ENCODE results near the gene NFYC.

NFYC gene

DNA sequence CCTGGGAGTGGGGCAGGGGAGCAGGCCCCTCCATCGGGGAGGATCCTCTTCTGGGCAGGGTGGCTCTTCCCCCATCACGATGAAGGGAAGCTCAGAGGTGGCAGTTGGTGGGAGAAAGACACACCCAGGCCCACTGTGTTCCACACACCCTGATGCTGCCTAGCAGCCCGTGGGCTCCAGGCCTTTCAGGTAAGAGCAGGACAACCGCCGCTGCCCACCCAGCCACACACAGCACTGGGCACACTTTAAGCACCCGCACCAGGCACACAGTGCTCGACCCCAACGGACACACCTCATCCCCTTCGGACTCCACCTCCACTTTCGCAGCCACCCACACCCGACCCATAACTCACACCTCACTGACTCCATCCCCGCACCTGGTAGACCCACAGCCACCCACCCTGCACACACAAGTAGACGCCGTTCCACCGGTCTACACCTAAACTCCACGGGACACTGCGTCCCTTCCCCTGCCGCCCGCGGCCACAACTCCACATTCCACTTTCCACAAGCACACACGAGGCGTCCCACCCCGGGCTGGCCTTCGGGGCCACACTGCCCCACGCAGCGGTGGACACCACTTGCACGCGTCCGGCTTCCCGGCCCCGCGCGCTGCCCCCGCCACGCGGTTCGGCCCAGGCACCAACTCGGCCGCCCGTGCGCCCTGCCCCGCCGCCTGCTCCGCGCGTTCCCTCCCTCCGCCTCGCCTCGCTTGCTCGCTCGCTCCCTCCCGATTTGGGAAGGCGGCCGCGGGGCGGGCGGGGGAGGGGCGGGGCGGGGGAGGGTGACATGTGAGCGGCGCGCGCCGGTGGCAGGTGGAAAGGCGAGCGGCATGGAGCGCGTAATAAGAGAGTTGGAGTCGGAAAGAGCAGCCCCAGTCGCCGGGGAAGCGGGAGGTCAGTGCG lies 91.7 kb downstream of the NFYC start, which contains the start of gene KCNQ4:
KCNQ4 (plus strand) TSS at position 787 of the 905 bp plus-strand sequence. CDS start 307 bp downstream, outside the sequence.
- no peak for DNase-seq

DNA sequence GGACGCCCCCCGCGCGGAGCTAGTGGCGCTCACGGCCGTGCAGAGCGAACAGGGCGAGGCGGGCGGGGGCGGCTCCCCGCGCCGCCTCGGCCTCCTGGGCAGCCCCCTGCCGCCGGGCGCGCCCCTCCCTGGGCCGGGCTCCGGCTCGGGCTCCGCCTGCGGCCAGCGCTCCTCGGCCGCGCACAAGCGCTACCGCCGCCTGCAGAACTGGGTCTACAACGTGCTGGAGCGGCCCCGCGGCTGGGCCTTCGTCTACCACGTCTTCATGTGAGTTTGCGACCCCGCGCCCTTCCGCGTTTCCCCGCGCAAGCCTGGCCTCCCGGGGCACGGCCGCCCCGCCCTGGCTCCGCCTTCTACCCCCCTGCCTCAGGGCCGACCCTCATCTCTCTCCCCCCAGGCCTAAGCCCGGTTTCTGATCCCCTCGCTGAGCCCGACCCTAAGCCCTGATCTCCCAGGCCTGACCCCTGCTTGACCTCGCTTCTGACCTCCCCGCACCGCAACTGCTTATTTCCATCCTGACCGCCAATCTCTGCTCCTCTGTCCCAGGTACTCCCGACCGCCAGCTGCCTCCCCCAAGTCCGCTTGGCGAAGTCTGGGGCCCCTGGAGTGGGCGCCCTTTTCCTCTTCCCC lies 92.8 kb downstream of the NFYC start:
- DNase-seq, result no peak

DNA sequence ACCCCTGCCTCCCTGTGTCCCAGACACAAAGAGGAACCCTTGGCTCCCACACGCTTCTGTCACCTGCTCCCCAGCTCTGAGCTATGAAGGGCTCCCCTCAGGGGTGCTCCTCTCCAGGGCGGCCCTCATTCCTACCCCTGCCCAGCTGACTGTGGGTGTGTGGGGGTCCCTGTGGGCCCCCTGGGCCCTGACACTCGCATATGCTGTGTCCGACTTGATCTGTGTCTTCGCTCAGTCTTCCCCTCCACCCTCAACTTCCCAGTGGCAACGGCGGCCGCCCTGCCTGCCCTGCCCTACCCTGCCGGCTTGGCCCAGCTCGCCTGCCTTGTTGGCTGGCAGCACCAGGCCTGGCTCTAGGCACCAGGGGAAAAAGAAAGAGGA lies 93.3 kb downstream of the NFYC start:
- no peak for DNase-seq

DNA sequence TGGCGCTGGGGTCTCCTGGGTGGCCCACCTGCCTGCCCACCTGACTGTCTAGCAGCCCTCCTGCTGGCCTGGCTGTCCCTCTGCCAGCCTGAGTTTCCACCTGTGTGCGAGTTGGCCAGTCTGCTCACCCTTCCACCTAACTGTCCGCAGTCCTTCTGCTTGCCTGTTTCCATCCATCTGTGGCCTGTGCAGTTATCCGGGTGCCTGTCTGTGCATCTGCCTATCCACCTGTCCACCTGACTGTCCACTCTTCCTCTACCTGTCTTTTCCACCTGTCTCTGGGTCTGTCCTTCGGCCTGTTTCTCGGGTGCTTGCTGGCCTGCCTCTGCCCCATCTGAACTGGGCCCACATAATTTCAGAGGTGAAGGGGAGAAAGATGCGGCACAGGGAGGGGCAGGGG lies 93.9 kb downstream of the NFYC start:
- DNase-seq, result no peak

DNA sequence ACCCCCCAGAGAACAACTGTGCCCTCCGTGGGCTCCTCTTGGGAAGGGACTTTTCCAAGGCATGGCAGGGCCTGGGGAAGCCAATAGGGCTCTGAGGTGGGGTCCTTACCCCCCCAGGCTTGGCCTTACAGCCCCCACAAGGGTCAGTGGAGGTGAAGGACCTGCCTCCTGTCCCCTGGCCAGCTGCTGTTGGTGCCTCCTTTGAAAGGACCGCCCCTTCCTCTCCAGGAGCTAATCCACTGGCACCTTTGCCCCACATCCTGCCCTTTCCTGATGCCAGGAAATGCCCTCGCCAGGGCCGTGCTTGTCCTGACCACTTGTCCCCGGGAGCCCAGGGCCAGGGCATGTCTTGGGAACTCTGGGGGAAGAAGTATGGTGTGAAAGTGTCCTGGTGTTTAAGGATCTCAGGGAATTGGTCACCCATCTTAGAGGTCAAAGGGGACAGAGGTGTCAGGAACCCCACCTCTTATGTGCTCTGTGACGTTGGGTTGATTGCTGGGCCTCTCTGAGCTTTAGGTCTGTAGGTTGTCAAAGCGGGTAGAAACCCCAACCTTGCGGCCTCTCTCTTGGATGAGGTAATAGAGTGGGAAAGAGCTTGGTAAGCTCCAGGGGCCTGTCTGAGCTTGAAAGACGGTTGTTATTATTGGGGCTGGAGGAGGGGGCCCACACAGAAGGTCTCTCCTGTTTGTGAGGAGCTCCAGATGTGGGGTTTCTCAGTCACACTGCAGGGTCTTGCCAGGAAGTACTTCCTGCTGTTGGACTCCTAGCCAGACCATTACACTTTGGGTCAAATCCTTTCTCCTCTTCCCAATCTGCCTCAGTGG lies 94.9 kb downstream of the NFYC start:
- no peak for DNase-seq

DNA sequence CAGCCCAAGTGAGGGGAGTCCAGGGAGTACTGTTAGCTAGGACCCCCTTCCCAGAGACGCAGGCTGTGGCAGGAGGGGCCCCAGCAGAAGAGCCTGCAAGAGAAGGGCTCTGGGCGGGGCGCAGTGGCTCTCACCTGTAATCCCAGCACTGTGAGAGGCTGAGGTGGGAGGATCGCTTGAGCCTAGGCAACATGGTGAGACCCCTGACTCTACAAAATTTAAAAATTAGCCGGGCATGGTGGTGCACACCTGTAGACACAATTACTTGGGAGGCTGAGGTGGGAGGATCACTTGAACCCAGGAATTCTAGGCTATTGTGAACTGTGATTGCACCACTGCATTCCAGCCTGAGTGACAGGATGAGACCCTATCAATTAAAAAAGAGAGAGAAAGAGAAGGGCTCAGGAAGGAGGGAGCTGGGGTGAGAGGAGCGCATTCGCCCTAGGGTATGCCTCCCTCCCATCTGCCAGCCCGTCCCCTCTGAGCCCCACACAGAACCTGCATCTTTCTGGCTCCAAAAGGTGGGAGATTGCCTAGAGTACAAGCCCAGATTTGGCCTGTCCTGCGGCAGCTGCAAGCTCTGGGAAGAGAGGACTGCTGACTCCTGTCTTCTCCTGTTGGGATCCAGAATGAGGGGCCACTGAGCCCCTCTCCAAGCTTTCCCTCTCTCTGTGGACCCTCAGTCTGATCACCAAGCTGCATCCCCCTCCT lies 95.6 kb downstream of the NFYC start:
- DNase-seq, result no peak

DNA sequence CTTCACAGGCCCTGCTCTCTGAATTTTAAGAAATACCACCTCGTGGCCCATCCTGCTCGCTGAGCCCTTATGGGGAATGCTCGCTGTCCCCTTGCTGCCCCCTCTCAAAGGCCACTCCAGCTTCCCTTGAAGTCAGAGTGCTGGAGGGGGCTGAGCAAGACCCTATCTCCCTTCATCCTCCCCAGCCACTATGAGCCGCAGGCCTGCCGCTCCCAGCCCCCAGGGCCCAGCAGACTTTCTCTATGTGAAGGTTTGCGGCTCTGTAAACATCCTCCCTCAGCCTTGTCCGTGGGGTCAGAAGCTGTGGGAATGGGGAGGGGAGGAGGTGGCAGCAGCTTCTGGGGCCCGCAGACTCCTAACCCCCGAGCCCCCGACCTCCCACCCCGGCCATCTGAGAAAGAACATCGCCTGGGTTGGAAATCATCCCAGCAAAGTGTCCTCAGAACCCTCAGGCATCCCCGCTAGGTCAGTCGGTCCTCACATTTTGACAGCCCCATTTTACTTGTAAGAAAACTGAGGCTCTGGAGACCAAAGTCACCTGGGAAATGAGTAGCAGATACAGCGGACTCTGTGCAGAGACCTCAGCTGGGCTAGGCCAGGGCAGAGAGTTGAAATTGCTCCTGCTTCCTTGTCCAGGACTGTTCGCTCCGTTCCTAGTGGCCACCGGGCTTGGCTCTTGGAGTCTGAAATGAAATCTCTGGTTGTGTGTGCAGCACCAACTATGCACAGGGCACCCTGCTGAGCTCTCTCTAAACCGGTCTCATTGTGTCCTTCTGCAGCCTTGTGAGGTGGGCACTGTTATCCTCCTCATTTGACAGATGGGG lies 96.4 kb downstream of the NFYC start:
- no peak for DNase-seq

DNA sequence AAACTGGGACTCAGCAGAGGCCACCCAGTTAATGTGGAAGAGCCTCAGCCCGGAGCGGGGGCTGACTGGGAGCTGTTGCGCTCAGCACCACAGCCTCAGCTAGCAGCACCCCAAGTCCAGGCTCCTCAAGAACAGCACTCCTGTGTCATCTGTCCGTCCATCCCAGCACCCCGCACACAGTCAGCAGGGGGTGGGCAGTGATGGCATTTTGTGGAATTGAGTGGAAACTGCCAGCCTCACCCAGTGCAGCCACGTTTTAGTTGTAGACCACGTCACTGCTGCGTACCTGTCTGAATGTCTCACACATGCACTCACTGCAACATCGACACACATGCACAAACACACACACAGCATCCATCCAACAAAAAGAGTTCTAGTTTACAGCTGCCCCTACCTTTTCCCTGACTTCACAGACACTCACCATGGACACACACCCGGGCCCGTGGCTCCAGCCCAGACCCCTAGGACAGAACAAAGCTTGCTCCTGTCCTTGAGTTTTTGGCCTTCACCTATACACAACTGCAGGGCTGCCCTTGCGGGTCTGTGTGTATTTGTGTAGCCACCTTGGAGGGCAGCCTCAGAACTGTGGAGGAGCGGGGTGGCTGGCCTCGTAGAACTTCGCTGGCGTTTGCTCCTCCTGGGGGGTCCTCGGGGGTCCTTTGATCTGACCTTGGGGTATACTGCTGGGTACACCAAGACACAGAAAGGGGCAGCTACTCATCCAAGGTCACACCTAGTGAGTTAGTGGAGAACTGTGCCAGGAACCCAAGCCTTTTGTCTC lies 97.2 kb downstream of the NFYC start:
- no peak for DNase-seq

DNA sequence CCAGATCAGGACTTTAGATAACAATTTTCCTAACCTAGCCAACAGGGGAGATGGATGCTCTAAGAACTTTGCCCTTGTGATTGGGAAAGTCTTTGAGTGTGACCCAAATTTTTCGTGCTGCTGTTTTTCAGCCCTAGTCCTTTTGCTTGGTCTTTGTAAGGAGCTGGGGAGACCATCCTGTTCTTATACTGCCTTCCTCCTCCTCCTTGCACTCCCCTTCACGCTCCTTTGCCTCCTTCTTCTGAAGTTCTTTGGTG lies 97.8 kb downstream of the NFYC start:
- DNase-seq, result no peak

DNA sequence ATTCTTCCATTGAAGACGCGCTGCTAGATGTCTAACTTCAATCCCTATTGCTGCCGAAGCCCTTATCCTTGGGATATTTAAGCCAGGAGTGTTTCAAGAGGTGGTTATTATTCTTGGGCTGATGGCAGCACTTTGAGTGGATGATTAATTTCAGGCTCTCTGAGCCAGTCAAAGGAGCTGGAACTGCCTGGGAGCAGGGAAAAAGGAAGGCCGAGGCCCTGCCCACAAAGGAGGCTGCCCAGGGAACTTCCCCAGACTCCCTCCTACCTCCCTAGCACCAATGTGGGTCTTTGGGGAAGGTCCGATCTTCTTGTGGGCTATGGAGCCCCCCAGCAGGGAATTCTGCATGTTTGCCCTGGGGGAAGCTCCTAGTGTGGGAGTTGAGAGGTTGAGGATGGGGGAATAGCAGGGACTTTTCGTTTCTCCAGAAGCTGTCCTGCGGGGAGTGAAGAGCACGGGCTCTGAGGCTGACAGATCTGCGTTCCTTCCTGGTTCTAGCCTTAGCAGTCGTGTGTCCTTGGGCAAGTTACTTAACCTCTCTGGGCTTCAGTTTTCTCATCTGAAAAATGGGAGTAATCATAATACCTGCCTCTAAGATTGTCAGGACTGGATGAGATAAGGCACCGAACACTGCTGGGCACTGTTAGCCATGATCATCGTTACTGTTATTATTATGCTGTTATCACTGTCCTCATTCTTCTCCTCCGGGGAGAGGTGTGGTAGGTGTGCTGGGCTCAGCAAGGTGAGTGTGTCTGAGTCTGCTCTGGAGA lies 98.3 kb downstream of the NFYC start:
- no peak for DNase-seq

DNA sequence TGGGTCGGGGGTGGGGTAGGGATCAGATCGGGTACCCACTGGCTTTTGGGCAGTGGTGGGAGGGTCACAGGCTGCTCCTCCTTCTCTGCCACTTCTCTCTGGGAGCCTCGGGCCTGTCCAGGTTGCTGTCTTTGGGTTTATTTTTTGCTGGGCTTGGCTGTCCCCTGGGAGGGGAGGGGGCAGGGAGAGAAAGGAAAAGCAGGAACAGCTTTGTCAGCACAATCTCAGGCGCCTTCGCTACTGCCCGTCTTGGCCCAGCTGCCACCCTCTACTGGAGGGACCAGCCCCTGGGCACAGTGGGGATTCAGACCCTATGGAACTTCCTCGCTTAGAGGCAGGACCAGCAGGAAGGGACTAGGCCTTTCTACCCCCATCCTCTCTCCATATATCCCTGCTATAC lies 100.5 kb downstream of the NFYC start:
- no peak for DNase-seq

DNA sequence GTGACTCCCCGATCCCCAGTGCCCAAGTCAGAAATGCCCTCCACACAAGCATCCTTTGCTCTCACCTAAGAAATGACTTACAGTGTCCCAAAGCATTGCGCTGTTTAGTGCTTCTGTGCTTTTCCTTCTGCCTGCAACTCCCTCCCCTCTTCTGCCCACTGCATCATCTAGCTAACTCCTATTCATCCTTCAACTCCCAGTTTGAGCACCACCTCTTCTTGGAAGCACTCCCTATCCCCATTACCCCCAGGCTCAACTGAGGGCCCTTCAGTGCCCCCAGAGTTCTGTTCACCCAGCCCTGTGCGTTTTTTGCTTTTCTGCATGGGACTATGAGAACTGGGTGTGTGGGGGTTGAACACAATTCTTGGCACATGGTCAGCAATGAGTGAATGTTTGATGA lies 102.1 kb downstream of the NFYC start:
- DNase-seq, result no peak

DNA sequence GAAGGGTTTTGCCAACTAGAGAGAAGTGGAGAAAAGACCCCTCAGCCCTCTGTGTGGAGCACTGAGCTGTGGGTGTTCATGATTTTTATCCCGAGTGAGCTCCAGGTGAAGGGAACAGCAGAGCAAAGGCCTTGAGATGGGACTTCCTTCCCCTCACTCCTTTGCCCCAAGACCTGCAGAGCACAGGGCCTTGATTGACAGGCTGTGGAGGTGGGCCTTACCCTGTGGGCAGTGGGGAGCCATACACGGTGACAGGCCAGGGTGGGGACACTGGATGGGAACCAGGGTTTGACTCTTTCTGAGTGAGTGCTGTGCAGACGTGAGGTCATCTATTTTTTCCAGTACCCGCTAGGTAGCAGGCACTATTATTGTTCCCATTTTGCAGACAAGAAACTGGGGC lies 102.5 kb downstream of the NFYC start:
- no peak for DNase-seq

DNA sequence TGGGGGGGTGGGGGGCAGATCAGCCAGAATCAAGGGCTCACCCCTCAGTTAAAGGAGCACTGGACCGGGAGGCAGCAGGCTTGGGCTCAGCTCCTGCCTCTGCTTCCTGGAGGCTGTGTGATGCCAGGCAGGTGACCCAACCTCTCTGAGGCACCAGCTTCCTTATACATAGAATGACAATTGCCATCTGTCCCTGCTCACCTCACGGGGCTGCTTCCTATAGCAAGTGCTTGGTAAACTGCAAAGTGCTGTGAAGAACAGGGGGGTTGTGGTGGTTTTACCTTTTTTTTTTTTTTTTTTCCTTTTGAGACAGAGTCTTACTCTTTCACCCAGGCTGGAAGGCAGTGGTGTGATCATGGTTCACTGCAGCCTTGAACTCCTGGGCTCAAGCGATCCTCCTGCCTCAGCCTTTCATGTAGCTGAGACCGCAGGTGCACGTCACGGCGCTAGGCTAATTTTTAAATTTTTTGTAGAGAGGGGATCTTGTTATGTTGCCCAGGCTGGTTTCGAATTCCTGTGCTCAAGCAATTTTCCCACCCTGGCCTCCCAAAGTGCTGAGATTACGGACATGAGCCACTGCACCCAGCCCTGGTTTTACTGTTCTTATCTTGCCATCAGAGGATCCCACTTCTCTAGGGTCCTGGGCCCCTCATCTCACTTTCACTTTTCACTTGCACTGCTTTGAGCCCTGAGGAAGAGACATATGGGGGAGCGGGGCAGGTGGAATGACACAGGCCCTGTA lies 103.6 kb downstream of the NFYC start:
- DNase-seq, result peak; percentile 6

DNA sequence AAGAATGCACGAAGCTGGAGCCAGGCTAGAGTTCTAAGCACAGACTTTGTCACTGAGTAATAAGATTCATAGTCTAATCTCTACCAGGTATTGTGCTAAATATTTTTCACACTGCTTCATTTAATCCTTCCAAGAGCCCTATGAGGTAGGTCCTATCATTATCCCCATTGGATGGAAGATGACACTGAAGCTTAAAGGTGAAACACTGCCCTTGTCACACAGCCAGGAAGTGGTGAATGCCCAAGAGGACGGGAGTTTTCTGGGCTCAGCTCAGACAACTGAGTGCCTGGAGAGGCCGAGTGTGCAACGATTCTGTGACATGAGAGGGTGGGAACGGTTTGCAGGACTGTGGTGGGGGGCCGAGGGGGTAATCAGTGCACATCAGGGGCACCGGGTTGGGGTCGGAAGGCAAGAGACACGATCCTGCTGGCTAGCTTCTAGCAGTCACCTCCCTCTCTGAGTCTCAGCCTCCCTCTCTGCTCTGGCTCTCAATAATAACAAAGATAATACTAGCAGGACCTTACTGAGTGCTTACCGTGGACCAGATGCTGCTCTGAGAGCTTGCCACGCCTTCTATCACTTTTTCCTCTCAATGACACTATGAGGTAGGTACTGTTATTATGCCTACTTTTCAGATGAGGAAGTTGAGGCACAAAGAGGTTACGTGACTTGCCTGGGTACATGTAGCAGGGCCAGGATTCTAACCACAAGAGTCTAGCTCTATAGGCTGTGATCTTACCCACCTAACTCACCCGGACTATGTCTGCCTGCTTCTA lies 104.5 kb downstream of the NFYC start:
- no peak for DNase-seq

DNA sequence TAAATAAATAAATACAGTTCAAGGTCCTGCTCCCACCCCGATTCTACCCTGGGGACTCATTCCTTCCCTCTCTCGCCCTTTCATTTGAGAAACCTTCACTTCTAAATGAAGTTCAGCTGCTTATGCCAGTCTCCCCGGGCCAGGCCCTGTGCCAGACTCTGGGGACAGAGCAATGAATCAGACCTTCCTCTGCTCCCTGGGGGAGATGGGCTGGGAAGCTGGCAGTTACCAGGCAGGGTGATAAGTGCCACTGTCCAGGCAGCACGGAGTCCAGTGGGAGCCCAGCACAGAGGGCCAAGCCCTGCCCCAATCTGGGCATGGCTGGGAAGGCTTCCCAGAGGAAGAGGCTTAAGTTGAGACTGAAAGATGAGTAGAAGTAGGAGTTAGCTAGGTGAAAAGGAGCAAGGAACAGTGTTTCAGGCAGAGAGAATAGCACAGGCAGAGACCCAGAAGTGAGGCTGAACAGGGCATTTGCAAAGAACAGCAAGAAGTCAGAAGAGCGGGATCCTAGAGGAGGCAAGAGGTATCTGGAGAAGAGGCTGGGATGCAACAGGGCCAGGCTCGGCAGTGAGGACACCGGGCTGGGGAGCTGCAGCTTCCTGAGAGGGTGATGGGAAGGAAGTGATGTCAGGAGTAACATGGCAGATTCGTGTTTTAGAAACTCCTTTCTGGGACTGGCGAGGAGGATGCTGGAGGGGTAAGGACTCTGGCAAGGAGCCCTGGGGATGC lies 105.6 kb downstream of the NFYC start:
- no peak for DNase-seq

DNA sequence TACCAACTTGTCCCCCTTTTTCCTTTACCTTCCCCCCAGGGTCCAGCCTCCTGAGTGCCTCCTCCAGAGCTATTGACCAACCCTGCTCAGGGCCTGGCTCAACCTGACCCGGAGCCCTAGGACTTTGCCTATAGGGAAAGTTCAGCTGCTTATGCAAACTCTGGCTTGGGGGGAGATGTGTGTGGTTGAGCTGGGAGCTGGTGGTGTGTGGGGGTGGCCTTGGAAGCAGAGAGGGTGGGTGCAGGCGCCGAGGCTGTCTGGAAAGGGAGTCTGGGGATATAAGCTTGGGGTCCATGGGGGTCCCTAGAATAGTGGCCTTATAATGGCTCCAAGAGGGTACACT lies 106.1 kb downstream of the NFYC start:
- DNase-seq, result no peak
